Activated naive CD8-positive, alpha-beta T cell treated with anti-CD3 and anti-CD28 coated beads for 36 hours (primary cell): ENCODE data around the gene KRT1. TPM values are rescaled to one million over a fixed set of nuclear protein-coding genes. Genes with fewer than 3 reads are reported as not detected.
"Not testable (repeated sequence)": the region's sequence is repeated elsewhere in the genome, so short reads cannot be mapped to it uniquely, and the experiment has no call there.

Experiments
- DNase-seq: peaks from one replicate; pipeline ENCODE4 v3.0.0; 2021
- H3K27ac Mint-ChIP-seq: one replicate; pipeline ENCODE4 v1.8.0; 2022; ENCODE audit warnings: mild to moderate bottlenecking, moderate library complexity, mixed read lengths
- H3K27me3 Mint-ChIP-seq: one replicate; pipeline ENCODE4 v1.8.0; 2022; ENCODE audit warnings: mild to moderate bottlenecking, mixed read lengths
- H3K36me3 Mint-ChIP-seq: one replicate; pipeline ENCODE4 v1.8.0; 2021; ENCODE audit warnings: mild to moderate bottlenecking, mixed read lengths
- H3K4me1 Mint-ChIP-seq: one replicate; pipeline ENCODE4 v1.8.0; 2021; ENCODE audit warnings: mixed read lengths
- H3K4me3 Mint-ChIP-seq: one replicate; pipeline ENCODE4 v1.8.0; 2022; ENCODE audit warnings: mild to moderate bottlenecking, moderate library complexity, mixed read lengths
- H3K9me3 Mint-ChIP-seq: one replicate; pipeline ENCODE4 v1.8.0; 2022; ENCODE audit warnings: mixed read lengths
- total RNA-seq, 2 experiments: library from RNA; stranded (reverse); gene quantifications; one replicate each; pipeline ENCODE4 v1.2.3, GENCODE V29; 2021

Gene KRT1
- total RNA-seq, 2 experiments from 2014 or later, result not detected

DNA sequence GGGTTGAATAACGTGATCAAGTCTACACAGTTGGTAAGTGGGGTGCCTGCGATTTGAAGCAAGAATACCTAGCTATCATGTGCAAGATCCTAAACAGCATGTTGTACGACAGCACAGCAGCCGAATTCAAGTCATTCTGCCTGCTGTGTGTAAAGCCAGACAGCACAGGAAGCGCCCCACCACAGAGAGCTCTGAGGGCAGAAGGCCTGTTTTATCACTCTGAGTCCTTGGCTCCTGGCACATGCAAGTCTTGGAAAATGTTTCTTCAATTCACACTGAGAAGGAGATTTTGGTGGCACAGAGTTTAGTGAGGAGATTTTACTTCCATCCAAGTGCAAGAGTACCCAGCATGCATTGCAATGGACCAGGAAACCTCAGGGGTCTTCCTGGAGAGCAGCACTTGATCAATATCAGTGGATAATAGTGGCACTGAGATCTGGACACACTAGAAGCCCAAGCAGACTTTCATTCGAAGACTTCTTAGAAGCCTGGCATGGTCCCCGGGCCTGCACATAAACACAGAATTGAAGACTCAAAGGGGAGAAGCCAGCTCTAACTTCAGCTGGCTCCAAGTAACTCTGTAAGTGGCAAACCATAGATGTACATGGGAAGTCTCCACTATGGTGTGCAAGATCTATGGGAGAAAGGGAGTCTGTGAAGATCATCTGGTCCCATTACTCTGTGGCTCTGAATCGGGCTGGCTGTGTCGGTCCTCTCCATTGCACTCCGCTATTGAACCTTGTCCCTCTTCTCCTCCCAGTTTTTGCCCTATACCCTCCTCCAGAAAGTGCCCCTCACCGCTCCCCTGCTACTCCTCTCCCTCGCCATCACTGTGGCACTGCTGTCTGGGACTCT is 1.5 kb upstream of the KRT1 start:
- no peaks in the 10 kb centered on the region for H3K36me3 Mint-ChIP-seq
- H3K27me3 Mint-ChIP-seq, result peaks cover 3% of the 10 kb centered on the region
- H3K9me3 Mint-ChIP-seq, result no peaks in the 10 kb centered on the region
- peaks cover 27% of the 10 kb centered on the region for H3K4me1 Mint-ChIP-seq
- no peak overlapping the region for H3K27ac Mint-ChIP-seq
- peak; percentile 23 for DNase-seq
- H3K4me3 Mint-ChIP-seq, result no peak overlapping the region

DNA sequence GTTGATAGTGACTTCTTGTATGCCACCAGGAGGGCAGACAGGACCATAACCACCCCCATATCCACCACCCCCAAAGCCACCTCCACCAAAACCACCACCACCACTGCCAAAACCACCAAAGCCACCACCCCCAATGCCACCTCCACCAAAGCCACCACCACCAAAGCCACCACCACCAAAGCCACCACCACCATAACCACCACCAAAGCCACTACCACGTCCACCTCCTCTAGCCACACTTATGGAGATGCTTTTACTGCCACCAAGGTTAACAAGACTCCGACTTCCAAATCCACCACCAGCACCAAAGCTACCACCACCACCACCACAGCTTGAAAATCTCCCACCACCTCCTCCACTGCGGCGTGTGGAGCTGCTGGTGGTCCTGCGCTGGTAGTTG is 332 bp downstream of the KRT1 start:
- no peak for DNase-seq
- Mint-ChIP-seq H3K9me3 (no peaks in the 10 kb centered on the region), H3K27ac (no peak overlapping the region), H3K27me3 (peaks cover 3% of the 10 kb centered on the region), H3K4me3 (no peak overlapping the region), H3K36me3 (no peaks in the 10 kb centered on the region), H3K4me1 (peaks cover 27% of the 10 kb centered on the region)

GRCh38 chr12:52677671-52678070 is 2.5 kb downstream of the KRT1 start:
- H3K9me3 Mint-ChIP-seq, result no peaks in the 10 kb centered on the region
- H3K36me3 Mint-ChIP-seq, result no peaks in the 10 kb centered on the region
- DNase-seq, result no peak
- H3K4me1 Mint-ChIP-seq, result peaks cover 27% of the 10 kb centered on the region
- H3K27me3 Mint-ChIP-seq, result peaks cover 3% of the 10 kb centered on the region
- no peak overlapping the region for H3K27ac Mint-ChIP-seq
- no peak overlapping the region for H3K4me3 Mint-ChIP-seq

- H3K36me3 Mint-ChIP-seq, result no peaks in the 10 kb centered on the region
- no peaks in the 10 kb centered on the region for H3K9me3 Mint-ChIP-seq
- peaks cover 23% of the 10 kb centered on the region for H3K4me1 Mint-ChIP-seq
- no peak for DNase-seq
- peaks cover 3% of the 10 kb centered on the region for H3K27me3 Mint-ChIP-seq
- no peak overlapping the region for H3K4me3 Mint-ChIP-seq
- H3K27ac Mint-ChIP-seq, result no peak overlapping the region
These were observed 3.1 kb downstream of the KRT1 start for GRCh38 chr12:52677126-52677525.

DNA sequence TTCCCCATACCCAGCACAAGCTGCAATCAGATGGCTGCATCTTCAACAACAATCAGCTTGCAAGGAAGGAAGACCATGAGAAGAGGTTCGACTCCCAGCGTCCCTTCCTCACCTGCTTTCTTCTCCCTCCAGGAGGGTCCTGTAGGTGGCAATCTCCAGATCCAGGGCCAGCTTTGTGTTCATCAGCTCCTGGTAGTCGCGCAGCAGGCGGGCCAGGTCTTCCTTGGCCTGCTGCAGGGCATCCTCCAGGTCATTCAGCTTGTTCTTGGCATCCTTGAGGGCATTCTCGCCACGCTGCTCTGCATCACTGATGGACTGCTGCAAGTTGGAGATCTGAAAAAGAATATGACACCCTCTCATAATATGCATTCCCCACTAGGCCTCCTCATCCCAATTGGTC is 4.0 kb downstream of the KRT1 start:
- H3K36me3 Mint-ChIP-seq, result no peaks in the 10 kb centered on the region
- peaks cover 3% of the 10 kb centered on the region for H3K27me3 Mint-ChIP-seq
- H3K9me3 Mint-ChIP-seq, result no peaks in the 10 kb centered on the region
- H3K4me1 Mint-ChIP-seq, result peaks cover 14% of the 10 kb centered on the region
- no peak overlapping the region for H3K27ac Mint-ChIP-seq
- H3K4me3 Mint-ChIP-seq, result no peak overlapping the region
- no peak for DNase-seq

DNA sequence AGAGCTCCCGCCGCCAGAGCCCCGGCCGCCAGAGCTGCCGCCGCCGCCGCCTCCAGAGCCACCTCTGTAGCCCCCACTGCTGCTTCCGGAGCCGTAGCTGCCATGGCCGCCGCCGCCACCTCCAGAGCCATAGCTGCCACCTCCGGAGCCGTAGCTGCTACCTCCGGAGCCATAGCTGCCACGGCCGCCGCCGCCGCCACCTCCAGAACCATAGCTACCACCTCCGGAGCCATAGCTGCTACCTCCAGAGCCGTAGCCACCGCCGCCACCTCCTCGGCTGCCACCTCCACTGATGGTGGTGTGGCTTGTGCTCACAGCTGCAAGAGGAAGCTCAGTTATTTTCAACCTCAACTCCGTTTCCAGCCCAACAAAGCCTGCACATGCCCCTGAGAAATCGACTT is 4.9 kb downstream of the KRT1 start:
- H3K36me3 Mint-ChIP-seq, result no peaks in the 10 kb centered on the region
- H3K4me1 Mint-ChIP-seq, result peaks cover 5% of the 10 kb centered on the region
- no peak for DNase-seq
- H3K27ac Mint-ChIP-seq, result no peak overlapping the region
- no peak overlapping the region for H3K4me3 Mint-ChIP-seq
- no peaks in the 10 kb centered on the region for H3K9me3 Mint-ChIP-seq
- peaks cover 3% of the 10 kb centered on the region for H3K27me3 Mint-ChIP-seq

DNA sequence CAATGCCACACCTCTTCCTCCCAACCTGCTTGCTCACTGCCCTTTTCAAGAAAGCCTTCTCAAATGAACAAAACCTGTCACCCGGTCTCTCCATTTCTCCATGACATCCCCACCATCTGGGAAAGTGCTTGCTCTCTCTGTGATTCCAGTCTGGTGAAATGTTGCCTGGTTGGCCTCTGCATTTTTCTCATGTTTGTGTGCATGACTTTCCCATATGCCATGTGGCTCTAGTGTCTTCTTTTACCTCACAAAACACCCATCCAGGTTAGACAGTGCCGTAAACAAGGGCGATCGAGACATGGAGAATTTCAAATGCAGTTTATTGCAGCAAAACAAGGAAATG is 5.8 kb downstream of the KRT1 start:
- no peak for DNase-seq
- Mint-ChIP-seq H3K4me3 (no peak overlapping the region), H3K9me3 (no peaks in the 10 kb centered on the region), H3K4me1 (peaks cover 2% of the 10 kb centered on the region), H3K27me3 (no peaks in the 10 kb centered on the region), H3K27ac (no peak overlapping the region), H3K36me3 (no peaks in the 10 kb centered on the region)

- Mint-ChIP-seq H3K9me3 (no peaks in the 10 kb centered on the region), H3K36me3 (no peaks in the 10 kb centered on the region), H3K4me3 (no peak overlapping the region), H3K27ac (no peak overlapping the region), H3K4me1 (no peaks in the 10 kb centered on the region), H3K27me3 (no peaks in the 10 kb centered on the region)
- no peak for DNase-seq
These were observed 6.3 kb downstream of the KRT1 start for GRCh38 chr12:52673713-52674432.

GRCh38 chr12:52673217-52673616 is 7.0 kb downstream of the KRT1 start:
- Mint-ChIP-seq H3K4me3 (no peak overlapping the region), H3K36me3 (no peaks in the 10 kb centered on the region), H3K27ac (no peak overlapping the region), H3K4me1 (no peaks in the 10 kb centered on the region), H3K9me3 (no peaks in the 10 kb centered on the region), H3K27me3 (no peaks in the 10 kb centered on the region)
- no peak for DNase-seq

GRCh38 chr12:52672321-52672933 is 7.8 kb downstream of the KRT1 start:
- no peak for DNase-seq
- Mint-ChIP-seq H3K27ac (no peak overlapping the region), H3K9me3 (no peaks in the 10 kb centered on the region), H3K36me3 (no peaks in the 10 kb centered on the region), H3K27me3 (no peaks in the 10 kb centered on the region), H3K4me3 (no peak overlapping the region), H3K4me1 (no peaks in the 10 kb centered on the region)

GRCh38 chr12:52670961-52671360 is 9.2 kb downstream of the KRT1 start:
- Mint-ChIP-seq H3K27me3 (no peaks in the 10 kb centered on the region), H3K4me3 (no peak overlapping the region), H3K9me3 (no peaks in the 10 kb centered on the region), H3K4me1 (no peaks in the 10 kb centered on the region), H3K27ac (no peak overlapping the region), H3K36me3 (no peaks in the 10 kb centered on the region)
- DNase-seq, result no peak

- no peak for DNase-seq
- no peaks in the 10 kb centered on the region for H3K9me3 Mint-ChIP-seq
- H3K4me3 Mint-ChIP-seq, result no peak overlapping the region
- H3K27me3 Mint-ChIP-seq, result no peaks in the 10 kb centered on the region
- H3K4me1 Mint-ChIP-seq, result no peaks in the 10 kb centered on the region
- H3K36me3 Mint-ChIP-seq, result no peaks in the 10 kb centered on the region
- H3K27ac Mint-ChIP-seq, result no peak overlapping the region
These were observed 9.7 kb downstream of the KRT1 start for GRCh38 chr12:52670506-52670905.

DNA sequence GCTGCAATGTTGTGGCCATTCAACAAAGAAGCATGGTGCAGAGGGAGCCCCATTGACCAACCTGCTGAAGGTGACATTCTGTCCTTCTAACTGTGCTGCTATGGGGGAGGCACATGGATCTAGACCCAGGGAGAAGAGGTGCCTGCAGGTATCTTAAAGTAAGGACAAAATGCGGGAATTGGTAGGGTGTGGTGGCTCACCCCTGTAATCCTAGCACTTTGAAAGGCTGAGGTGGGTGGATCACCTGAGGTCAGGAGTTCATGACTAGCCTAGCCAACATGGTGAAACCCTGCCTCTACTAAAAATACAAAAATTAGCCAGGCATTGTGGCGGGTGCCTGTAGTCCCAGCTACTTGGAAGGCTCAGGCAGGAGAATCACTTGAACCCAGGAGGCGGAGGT is 10.3 kb downstream of the KRT1 start:
- not testable (repeated sequence) for H3K27ac Mint-ChIP-seq, H3K4me3 Mint-ChIP-seq, H3K27me3 Mint-ChIP-seq, H3K9me3 Mint-ChIP-seq, H3K4me1 Mint-ChIP-seq, DNase-seq, H3K36me3 Mint-ChIP-seq

- no peaks in the 10 kb centered on the region for H3K9me3 Mint-ChIP-seq
These were observed 10.8 kb downstream of the KRT1 start for GRCh38 chr12:52669426-52669825.

DNA sequence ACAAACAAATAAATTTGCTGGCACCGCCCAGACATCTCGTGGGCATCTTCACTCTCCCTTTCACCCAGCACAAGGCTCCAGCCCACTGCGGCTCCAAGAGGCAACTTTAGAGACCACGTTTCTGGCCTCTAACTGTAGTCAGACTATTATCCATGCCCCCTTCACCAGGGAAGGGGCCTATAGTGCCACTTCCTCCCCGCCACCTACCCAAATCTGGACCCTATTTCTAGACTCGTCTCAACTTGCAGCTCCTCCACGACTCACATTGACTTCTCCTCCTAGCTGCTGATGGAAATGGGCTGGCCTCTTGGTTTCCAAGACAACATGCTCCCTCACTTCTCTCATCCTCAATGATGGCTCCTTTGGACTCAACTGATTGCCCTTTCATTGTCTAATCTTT is 12.3 kb downstream of the KRT1 start:
- no peak for DNase-seq
- Mint-ChIP-seq H3K36me3 (no peaks in the 10 kb centered on the region), H3K27me3 (no peaks in the 10 kb centered on the region), H3K4me3 (no peak overlapping the region), H3K27ac (peak overlapping the region; percentile 19), H3K4me1 (no peaks in the 10 kb centered on the region), H3K9me3 (no peaks in the 10 kb centered on the region)

More at GRCh38 chr12:52669426-52669825, 10.8 kb downstream of the KRT1 start:
- no peak for DNase-seq
- Mint-ChIP-seq H3K27me3 (no peaks in the 10 kb centered on the region), H3K4me1 (no peaks in the 10 kb centered on the region), H3K27ac (no peak overlapping the region), H3K4me3 (no peak overlapping the region), H3K36me3 (no peaks in the 10 kb centered on the region)
